ENCODE results near the gene SP5. TPM values are rescaled to one million over a fixed set of nuclear protein-coding genes. Genes with fewer than 3 reads are reported as not detected.

The SP5 gene
- total and polyA plus RNA-seq, 9 of the 15 experiments (the other 6 are each of a cell fraction or from before 2014, with no cell fraction given), result 0.03 to 1.7 (median 0.16) TPM; not detected in 1

DNA sequence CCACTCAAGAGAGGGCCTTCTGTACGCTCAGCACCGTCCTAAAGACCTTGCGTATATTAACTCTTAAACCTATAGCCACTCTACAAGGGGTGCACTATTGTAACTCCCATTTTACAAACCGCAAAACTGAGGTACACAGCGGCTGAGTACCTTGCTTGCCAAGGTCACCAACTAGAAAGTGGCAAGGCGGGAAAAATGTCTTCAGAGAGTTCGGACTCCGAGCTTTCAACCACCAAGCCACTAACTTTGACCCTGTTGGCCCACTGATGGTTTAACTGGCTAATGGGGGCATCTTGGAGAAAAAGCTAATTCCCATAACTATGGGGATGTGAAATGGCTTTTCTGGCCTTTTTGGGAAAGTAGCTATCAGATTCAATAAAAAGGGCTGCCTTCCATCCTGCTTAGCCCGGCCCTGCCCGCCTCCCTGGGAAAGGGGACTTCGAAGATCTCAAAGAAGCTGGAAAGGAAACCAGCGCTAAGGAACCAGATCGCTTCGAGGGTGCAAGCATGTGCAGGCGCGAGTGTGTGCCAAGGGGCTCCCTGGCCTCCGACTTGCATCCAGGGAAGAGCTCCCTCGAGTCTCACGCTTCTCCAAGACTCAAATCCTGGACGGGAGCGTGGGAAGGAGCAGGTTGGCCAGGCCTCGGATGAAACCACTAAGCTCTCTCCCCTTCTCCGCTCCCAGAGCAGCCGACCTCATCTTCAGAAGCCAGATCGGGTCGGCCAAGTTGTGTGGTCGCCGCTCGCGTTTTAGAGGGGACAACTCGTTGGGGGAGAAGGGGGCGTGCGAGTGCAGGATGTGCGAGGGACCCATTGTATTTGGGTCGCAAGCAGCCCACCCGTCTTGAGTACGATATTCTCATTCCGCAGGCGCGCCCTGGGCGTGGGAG is 2.2 kb upstream of the SP5 start:
- Histone ChIP-seq H3K4me3 (no peak overlapping the region), H3K79me2 (ENCODE audit: control insufficient read depth, insufficient read depth, low read length) (no peaks in the 10 kb centered on the region), H3K27me3 (ENCODE audit: control insufficient read depth in 2 of 2, insufficient read depth in 2 of 2, low read length in 2 of 2) (no peaks in the 10 kb centered on the region), H2AFZ (ENCODE audit: low read depth, low read length) (no peak overlapping the region), H3K36me3 (ENCODE audit: control insufficient read depth, insufficient read depth, low read length) (no peaks in the 10 kb centered on the region), H3K9me3 (replicated peaks; ENCODE audit: control insufficient read depth, insufficient read depth, low read depth, low read length) (peaks cover 4% of the 10 kb centered on the region; the same call in 1 of the 2 replicates), H3K9me1 (ENCODE audit: control insufficient read depth, insufficient read depth, low read length) (no peaks in the 10 kb centered on the region), H3K4me2 (ENCODE audit: insufficient read depth, low read length) (no peak overlapping the region), H3K27ac (ENCODE audit: extremely low read depth, low read depth, low read length) (no peak overlapping the region), H3K4me1 (replicated peaks in 1 of 2; ENCODE audit: control insufficient read depth in 2 of 2, insufficient read depth in 2 of 2, low read length in 2 of 2) (peaks cover 10 to 38% of the 10 kb centered on the region in 2 experiments; a peak in 3 of 5 replicates), H4K20me1 (replicated peaks; ENCODE audit: control insufficient read depth, insufficient read depth, low read length) (no peaks in the 10 kb centered on the region), H3K9ac (ENCODE audit: insufficient read depth in 1 of 2, low read depth in 2 of 2, low read length in 2 of 2) (no peak overlapping the region)
- 94% methylated on average over 39 of the region's 41 CpGs for WGBS (ENCODE audit: insufficient coverage, low coverage, missing lambda C conversion rate)
- ATAC-seq (no peak), DNase-seq (ENCODE audit: extremely low read depth in 1 of 4, low spot score in 3 of 4) (no peak), FAIRE-seq (no peak)
- intact Hi-C loops (cut with micrococcal nuclease) (loop anchor here (10.0 kb wide), 1 partner anchor 308 kb away; no protein-coding TSS in a partner anchor), in situ Hi-C loops (cut with MboI) (no loop called here)
- POLR2A ChIA-PET, result interaction anchor here (1.1 kb wide), 1 partner anchor 28 kb away, joined by 3 read pairs; no protein-coding TSS in a partner anchor
- BruUV-seq (replicated peaks), result no TSS peak
- CTCF ChIA-PET (ENCODE audit: low intra/inter-chr PET ratio), result no interaction called here
- TF ChIP-seq ZNF316 (IDR thresholded peaks at IDR 0.05), result no peak
- TF ChIP-seq DIDO1 (tag; IDR thresholded peaks at IDR 0.05; ENCODE audit: low read depth), result no peak
- TF ChIP-seq GATA2 (CRISPR knock-in tag; IDR thresholded peaks at IDR 0.05), result no peak
- no peak for TF ChIP-seq ZEB2 (IDR thresholded peaks at IDR 0.05)
- TF ChIP-seq, protein P1, sequence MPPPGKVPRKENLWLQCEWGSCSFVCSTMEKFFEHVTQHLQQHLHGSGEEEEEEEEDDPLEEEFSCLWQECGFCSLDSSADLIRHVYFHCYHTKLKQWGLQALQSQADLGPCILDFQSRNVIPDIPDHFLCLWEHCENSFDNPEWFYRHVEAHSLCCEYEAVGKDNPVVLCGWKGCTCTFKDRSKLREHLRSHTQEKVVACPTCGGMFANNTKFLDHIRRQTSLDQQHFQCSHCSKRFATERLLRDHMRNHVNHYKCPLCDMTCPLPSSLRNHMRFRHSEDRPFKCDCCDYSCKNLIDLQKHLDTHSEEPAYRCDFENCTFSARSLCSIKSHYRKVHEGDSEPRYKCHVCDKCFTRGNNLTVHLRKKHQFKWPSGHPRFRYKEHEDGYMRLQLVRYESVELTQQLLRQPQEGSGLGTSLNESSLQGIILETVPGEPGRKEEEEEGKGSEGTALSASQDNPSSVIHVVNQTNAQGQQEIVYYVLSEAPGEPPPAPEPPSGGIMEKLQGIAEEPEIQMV (tag; conservative IDR thresholded peaks at IDR 0.05; ENCODE audit: low read depth), result no peak
- TF ChIP-seq, protein P2, sequence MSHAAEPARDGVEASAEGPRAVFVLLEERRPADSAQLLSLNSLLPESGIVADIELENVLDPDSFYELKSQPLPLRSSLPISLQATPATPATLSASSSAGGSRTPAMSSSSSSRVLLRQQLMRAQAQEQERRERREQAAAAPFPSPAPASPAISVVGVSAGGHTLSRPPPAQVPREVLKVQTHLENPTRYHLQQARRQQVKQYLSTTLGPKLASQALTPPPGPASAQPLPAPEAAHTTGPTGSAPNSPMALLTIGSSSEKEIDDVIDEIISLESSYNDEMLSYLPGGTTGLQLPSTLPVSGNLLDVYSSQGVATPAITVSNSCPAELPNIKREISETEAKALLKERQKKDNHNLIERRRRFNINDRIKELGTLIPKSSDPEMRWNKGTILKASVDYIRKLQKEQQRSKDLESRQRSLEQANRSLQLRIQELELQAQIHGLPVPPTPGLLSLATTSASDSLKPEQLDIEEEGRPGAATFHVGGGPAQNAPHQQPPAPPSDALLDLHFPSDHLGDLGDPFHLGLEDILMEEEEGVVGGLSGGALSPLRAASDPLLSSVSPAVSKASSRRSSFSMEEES (CRISPR knock-in tag; IDR thresholded peaks at IDR 0.05), result no peak
- TF ChIP-seq ZNF347 (CRISPR knock-in tag; IDR thresholded peaks at IDR 0.05; ENCODE audit: low read depth), result no peak
- TF ChIP-seq, protein P3, sequence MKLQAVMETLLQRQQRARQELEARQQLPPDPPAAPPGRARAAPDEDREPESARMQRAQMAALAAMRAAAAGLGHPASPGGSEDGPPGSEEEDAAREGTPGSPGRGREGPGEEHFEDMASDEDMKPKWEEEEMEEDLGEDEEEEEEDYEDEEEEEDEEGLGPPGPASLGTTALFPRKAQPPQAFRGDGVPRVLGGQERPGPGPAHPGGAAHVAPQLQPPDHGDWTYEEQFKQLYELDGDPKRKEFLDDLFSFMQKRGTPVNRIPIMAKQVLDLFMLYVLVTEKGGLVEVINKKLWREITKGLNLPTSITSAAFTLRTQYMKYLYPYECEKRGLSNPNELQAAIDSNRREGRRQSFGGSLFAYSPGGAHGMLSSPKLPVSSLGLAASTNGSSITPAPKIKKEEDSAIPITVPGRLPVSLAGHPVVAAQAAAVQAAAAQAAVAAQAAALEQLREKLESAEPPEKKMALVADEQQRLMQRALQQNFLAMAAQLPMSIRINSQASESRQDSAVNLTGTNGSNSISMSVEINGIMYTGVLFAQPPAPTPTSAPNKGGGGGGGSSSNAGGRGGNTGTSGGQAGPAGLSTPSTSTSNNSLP (IDR thresholded peaks at IDR 0.05; ENCODE audit: borderline replicate concordance, low read depth, low read length), result no peak
- TF ChIP-seq NONO (IDR thresholded peaks at IDR 0.05; ENCODE audit: low read depth in 2 of 2, low read length in 1 of 2), result no peak
- TF ChIP-seq CBFA2T2 (conservative IDR thresholded peaks at IDR 0.05), result no peak
- TF ChIP-seq, protein P4, sequence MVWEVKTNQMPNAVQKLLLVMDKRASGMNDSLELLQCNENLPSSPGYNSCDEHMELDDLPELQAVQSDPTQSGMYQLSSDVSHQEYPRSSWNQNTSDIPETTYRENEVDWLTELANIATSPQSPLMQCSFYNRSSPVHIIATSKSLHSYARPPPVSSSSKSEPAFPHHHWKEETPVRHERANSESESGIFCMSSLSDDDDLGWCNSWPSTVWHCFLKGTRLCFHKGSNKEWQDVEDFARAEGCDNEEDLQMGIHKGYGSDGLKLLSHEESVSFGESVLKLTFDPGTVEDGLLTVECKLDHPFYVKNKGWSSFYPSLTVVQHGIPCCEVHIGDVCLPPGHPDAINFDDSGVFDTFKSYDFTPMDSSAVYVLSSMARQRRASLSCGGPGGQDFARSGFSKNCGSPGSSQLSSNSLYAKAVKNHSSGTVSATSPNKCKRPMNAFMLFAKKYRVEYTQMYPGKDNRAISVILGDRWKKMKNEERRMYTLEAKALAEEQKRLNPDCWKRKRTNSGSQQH (CRISPR knock-in tag; IDR thresholded peaks at IDR 0.05), result no peak
- TF ChIP-seq, protein P5, sequence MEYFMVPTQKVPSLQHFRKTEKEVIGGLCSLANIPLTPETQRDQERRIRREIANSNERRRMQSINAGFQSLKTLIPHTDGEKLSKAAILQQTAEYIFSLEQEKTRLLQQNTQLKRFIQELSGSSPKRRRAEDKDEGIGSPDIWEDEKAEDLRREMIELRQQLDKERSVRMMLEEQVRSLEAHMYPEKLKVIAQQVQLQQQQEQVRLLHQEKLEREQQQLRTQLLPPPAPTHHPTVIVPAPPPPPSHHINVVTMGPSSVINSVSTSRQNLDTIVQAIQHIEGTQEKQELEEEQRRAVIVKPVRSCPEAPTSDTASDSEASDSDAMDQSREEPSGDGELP (CRISPR knock-in tag; IDR thresholded peaks at IDR 0.05; ENCODE audit: borderline replicate concordance), result no peak
